LNCaP clone FGC (cell line): ENCODE results near the gene TTPAL.
A peak's percentile ranks its signal among the peaks of the same experiment; 100 is the strongest.

Experiments used
- DNase-seq: peaks from one replicate; pipeline ENCODE4 v3.0.0-alpha.2; 2011; ENCODE audit warnings: low read depth
- H3K4me3 ChIP-seq: 2 replicates; pipeline ENCODE4 v1.5.1; 2011; ENCODE audit warnings: mild to moderate bottlenecking, low read depth, low read length, control low read depth
- TF ChIP-seq, protein P1 (sequence below): IDR thresholded peaks from 2 replicates; pipeline ENCODE4 v1.5.1; 2012; ENCODE audit warnings: mild to moderate bottlenecking; ENCODE audit not compliant: control insufficient read depth, insufficient read depth; ENCODE audit errors: extremely low read depth

TTPAL gene

DNA sequence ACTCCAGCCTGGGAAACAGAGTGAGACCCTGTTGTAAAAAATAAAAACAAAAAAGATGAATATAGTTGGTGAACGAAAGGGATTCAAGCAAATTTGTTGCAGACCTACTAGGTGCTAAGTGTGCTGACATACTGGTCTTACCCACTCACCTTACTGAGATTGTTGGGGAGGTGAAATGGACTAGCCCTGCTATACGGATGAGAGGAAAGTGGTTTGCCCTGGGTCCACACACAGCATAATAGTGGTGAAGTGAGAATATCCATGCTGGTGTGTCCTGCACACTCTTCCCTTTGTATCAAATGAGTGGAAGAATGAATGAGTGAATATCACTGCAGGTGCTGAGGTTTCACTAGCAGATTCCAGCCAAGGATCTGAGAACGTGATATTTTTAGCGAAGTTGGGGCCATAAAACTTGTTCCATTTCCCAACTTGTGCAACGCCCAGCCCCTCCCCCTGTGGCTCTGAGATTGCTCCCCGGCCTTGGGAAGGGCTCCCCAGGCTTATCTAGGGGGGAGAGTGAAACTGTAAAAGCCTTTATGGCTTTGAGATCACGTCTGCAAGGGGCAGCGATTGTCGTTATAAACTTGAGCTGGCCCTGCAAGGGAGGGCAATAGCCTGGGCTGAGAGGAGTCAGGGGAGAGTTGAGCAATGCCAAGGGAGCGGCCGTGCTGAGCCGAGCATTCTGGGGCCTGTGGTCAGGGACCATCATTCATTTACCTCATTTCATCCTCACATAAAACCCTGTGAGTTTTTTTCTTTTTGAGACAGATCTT, 33.2 kb upstream of the TTPAL start:
- no peak for DNase-seq
- TF ChIP-seq, protein P1, sequence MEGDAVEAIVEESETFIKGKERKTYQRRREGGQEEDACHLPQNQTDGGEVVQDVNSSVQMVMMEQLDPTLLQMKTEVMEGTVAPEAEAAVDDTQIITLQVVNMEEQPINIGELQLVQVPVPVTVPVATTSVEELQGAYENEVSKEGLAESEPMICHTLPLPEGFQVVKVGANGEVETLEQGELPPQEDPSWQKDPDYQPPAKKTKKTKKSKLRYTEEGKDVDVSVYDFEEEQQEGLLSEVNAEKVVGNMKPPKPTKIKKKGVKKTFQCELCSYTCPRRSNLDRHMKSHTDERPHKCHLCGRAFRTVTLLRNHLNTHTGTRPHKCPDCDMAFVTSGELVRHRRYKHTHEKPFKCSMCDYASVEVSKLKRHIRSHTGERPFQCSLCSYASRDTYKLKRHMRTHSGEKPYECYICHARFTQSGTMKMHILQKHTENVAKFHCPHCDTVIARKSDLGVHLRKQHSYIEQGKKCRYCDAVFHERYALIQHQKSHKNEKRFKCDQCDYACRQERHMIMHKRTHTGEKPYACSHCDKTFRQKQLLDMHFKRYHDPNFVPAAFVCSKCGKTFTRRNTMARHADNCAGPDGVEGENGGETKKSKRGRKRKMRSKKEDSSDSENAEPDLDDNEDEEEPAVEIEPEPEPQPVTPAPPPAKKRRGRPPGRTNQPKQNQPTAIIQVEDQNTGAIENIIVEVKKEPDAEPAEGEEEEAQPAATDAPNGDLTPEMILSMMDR = no peak
- H3K4me3 ChIP-seq = no peak overlapping the region

DNA sequence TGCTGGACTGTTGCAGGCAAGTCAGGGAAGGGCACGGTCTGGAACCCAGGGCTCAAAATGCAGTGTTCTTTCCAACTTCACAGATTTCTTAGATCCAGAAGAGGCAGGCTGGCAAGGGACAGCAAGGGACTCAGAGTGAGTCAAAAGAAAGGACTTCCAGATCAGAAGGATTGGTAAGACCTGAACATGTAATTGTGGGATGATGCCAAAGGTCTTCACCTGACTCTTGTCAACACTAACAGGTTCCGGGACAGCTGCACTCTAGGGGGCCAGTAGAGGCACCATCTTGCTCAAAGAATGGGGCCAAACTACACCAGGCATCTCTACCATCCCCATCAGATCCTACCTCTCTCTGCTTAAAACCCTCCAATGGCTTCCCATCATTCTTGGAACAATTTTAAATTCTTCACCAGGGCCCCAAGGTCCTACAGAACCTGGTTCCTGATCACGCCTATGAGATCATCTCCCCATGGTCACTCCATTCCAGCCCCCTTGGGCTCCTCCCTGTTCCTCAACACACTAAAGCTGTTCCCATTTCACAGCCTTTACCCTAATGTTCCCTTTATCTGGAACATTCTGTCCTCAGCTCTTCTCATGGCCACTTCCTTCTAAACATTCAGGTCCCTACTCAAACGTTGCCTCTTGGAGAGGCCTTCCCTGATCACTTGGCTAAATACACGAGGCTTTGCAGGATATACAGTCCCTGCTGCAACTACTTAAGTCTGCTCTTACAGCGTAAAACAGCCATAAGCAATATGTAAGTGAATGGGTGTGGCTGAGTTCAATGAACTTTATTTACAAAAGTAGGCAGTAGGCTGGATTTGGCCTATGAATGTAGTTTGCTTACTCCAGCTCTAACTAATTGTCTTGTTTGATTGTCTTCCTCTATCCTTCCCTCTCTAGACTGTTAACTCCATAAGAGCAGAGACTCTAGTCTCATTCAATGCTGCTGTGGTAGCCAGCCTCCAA, 29.6 kb upstream of the TTPAL start:
- TF ChIP-seq, protein P1 = no peak
- H3K4me3 ChIP-seq = no peak overlapping the region
- no peak for DNase-seq

DNA sequence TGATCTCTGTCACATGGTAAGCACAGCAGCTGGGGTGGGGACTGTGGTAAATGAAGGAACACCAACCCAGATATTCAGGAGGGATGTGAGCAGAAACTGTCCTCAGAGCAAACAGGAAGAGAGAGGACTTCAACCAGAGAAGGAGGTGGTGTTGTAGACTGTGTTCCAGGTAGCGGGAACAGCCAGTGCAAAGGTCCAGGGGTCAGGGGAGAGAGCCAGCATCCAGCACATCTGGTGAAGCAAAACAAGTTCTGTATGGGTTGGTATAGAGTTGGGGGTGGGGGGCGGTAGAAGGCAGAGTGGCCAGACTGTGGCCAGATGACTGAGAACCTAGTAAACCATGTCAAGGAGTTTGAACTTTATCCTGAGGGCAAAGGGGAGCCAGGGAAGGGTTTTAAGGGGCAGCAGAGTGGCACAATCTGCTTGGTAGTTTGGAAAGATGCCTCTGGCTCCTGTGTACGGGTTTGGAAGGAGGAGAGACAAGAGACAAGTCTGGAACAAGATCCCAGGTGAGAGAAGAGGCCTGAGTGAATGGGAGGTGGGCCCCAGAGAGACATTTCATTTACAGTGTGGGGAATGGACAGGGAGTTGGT, 27.8 kb upstream of the TTPAL start:
- no peak for DNase-seq
- H3K4me3 ChIP-seq = no peak overlapping the region
- TF ChIP-seq, protein P1 = no peak

DNA sequence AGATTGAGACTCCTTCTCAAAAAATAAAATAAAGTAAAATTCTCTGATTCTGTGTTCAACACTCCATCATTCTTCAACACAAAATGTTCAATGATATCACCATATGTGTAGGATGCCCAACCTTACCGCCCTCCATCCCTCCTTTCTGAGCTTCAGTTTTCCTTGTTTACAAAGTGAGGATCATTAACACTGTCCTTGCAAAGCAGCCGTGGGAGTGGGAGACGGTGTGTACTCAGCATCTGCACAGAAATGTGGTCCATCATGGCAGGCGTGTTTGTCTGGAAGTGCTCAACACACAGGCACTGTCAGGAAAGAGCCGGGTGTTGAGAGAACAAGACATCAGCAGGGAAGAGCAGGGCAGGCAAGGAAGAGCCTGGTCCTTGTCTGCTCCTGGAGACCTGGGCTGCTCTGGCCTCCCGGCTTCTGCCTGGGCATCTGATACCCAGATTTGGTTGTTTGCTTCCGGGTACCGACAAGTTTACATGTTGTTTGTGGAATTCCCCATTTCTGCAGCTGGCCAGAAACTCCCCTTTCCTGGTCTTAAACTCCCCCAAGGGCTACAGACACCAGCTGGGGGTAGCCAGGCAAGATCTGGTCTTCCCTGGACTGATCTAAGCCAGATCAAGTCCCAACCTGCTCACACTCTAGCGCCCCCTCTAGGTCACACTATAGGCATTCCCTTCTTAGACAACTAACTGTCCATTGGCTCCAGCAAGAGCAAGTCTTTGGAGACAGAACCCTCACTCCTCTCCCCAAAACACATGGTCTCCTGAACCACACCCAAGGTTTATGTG, 26.7 kb upstream of the TTPAL start:
- TF ChIP-seq, protein P1 = no peak
- no peak overlapping the region for H3K4me3 ChIP-seq
- no peak for DNase-seq

DNA sequence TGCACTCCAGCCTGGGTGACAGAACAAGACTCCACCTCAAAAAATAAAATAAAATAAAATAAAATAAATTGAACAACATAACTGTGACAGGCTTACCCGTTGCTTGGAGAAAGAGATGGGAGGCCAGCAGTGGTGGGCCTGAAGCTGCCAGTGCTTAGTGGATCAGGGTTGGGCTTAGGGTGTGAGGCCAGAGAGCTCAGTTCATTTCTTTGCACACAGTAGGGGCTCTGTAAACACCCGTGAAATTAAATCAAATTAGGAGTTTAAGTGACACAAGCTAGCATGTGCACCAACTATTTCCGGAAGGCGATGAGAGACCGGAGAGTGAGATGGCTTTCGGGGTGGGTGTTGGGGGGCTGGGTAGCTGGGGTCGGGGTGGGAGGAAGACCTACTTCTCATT, 25.8 kb upstream of the TTPAL start:
- DNase-seq = no peak
- no peak overlapping the region for H3K4me3 ChIP-seq
- TF ChIP-seq, protein P1 = no peak

DNA sequence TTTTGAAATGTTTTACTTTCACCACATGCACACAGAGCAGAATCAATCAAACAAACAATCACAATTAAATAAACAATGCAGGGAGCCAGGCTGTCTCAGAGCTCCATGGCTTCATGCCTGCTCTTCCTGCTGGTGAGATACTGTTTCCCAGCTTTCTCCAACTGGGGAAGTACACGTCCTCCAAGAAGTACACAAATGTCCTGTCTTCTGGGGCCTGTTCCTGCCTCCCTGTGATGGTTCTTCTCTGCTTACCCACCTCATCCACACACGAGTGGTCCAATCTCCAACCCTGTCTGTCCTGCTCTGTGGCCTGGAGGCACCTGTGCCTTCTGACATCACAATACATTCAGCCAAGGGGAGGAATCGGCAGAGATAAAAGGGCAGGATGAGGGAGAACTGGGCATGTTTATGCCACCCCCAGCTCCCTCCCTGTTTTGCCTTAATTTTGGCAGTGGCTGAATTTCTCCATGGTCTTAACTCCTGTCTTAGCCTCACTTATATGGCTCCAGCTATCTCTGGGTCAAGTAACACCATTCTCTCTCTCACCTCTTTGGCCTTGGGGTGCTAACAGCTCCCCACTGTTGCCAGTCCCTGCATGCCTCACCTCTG, 25.3 kb upstream of the TTPAL start:
- peak; percentile 14 for DNase-seq
- H3K4me3 ChIP-seq = no peak overlapping the region
- TF ChIP-seq, protein P1 = no peak
